Forelimb muscle (tissue), 1 donor: ENCODE data around the gene SPTB. TPM values are rescaled to one million over a fixed set of nuclear protein-coding genes. Genes with fewer than 3 reads are reported as not detected.
"Not testable (repeated sequence)": the region's sequence is repeated elsewhere in the genome, so short reads cannot be mapped to it uniquely, and the experiment has no call there.

Experiments
- DNase-seq: peaks from one replicate; pipeline ENCODE4 v3.0.0-alpha.2; 2013; ENCODE audit warnings: low read depth
- polyA plus RNA-seq: library from polyadenylated mRNA; unstranded; fragments of 120-200 nt; gene quantifications from one replicate; pipeline ENCODE4 v1.2.1, GENCODE V29; 2013; ENCODE audit not compliant: insufficient read length

SPTB gene
- 178 TPM for polyA plus RNA-seq

- DNase-seq = no peak
Observed at GRCh38 chr14:64879635-64880220, at the start of gene SPTB. TSS of gene SPTB (minus strand) at chr14:64879907. CDS start at chr14:64823094, 56,813 bp downstream.

DNA sequence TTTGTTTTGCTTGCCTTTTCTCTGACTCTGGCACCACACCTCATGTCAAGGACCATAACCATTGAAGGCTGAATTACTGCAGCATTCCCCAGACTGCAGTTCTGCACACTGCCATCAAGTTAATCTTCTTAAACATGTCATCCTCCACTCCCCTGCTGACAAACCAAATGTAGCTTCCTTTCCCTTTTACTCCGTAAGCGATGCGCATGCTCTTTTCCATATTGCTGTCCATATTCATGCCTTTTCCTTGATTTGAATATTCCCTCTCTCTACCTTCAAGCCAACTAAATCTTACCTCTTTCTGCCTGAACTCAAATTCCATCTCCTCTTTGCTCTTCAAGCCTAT is 49.3 kb upstream of the SPTB start:
- DNase-seq = no peak

DNA sequence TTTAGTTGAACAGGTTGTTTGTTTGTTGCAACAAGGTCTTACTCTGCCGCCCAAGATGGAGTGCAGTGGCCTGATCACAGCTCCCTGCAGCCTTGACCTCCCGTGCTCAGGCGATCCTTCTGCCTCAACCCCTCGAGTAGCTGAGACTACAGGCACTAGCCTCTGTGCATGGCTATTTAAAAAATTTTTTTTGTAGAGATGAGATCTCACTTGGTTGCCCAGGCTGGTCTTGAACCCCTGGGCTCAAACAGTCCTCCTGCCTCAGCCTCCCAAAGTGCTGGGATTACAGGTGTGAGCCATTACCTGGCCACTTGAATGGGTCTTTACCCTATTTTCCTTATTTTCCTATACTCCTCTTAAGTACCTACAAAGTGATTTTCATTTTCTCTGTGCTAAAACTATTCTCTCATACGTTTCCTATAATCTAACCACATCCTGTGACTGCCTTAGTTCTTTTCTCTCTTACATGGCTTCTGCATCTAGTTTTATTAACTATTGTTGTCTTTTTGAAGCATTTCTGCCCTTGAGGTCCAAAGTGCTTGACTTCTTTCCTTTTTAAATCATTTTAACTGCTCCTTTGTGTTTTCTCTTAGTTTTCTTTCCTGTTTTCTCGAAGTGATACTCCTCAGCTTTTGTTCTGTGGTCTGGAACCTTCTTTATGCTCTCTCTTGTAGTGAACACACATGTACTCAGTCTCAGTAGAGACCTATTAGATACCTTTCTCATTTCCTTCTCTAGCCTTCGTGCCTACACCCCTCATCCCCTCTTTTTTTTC is 48.7 kb upstream of the SPTB start:
- DNase-seq = no peak

GRCh38 chr14:64927031-64927430 is 47.3 kb upstream of the SPTB start:
- DNase-seq = no peak

DNA sequence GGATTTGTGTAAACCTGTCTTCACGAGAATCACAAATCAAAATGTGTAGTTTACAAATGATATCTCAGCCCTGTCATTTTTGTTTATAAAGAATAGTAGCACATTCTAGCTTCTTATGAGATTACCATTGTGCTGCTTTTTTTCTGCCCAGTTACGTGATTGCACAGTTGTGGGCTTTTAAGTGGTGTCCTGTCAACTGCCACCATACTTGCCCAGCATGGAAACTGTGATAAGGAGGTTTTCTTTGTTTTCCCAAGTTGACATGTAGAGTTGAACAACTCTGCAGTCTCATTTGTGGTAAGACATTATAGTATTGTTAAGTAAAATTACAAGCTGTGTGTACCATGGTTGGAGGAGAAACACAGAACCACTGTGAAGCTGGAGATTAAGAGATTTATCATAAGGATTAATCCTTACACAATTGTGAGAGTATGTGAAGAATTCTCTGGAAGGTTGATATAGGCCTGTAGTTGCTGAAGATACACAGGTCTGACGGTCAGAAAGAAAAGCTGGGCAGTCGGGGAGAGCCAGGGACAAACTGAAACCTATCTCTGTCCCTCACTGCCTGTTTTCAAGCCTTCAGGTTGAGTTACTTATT is 46.8 kb upstream of the SPTB start:
- DNase-seq = no peak

- DNase-seq = no peak
Observed at GRCh38 chr14:64923015-64923414, 43.3 kb upstream of the SPTB start.

DNA sequence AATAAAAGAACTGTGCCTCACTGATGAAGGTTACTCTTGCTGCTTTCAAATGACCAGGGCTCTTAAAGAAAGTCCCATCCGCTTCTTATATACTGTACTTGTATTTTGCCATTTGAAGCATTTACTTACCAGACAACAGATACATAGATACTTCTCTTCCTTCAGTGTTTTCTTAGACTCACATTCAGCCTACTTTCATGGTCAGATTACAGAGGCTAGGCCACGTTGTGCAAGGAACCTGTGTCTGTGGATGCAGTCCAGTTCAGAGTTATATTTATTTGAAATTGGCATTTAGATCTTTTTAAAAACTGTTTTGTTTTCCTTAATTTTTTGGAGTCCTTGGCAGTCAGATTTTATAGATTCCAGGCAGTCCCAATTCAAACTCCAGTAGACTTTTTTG is 40.8 kb upstream of the SPTB start:
- no peak for DNase-seq

DNA sequence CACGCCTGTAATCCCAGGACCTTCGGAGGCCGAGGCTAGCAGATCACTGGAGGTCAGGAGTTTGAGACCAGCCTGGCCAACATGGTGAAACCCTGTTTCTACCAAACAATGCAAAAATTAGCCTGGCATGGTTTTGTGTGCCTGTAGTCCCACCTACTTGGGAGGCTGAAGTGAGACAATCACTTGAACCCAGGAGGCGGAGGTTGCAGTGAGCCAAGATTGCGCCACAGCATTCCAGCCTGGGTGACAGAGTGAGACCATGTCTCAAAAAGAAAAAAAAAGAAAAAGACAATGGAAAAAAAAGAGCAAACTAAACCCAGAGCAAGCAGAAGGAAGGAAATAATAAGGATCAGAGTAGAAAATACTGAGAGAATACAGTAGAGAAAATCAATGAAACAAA is 39.9 kb upstream of the SPTB start:
- no peak for DNase-seq

- no peak for DNase-seq
Observed at GRCh38 chr14:64919215-64919614, 39.5 kb upstream of the SPTB start.

- DNase-seq = no peak
Observed at GRCh38 chr14:64918216-64918615, 38.5 kb upstream of the SPTB start.

DNA sequence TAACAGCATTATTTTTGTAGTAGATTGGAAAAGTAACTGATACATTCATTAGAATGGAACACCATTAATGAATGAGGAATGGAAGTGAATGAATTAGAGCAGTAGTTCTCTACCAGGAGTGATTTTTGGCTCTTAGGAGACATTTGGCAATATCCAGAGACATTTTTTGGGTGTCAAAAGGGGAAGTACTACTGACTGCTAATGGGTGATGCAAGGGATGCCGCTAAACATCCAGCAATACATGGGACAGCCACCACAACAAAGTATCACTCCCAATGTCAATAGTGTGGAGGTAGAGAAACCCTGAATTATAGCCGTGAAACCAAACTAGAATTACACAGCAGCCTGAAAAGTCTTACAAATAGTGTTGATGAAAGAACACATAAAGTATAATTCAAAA is 36.1 kb upstream of the SPTB start:
- DNase-seq = no peak

GRCh38 chr14:64915029-64915424 is 35.3 kb upstream of the SPTB start:
- DNase-seq = no peak

- DNase-seq = peak; percentile 91
Observed at GRCh38 chr14:64914237-64915028, 34.7 kb upstream of the SPTB start, which contains the start of gene CHURC1. TSS of gene CHURC1 (plus strand) at chr14:64914455. CDS start at chr14:64914496, 41 bp downstream.

DNA sequence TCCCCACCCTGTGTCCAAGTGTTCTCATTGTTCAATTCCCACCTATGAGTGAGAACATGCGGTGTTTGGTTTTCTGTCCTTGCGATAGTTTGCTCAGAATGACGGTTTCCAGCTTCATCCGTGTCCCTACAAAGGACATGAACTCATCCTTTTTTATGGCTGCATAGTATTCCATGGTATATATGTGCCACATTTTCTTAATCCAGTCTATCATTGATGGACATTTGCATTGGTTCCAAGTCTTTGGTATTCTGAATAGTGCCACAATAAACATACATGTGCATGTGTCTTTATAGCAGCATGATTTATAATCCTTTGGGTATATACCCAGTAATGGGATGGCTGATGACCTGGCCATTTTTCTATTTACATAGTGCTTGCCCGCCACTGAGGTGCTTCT is 33.8 kb upstream of the SPTB start:
- not testable (repeated sequence) for DNase-seq

DNA sequence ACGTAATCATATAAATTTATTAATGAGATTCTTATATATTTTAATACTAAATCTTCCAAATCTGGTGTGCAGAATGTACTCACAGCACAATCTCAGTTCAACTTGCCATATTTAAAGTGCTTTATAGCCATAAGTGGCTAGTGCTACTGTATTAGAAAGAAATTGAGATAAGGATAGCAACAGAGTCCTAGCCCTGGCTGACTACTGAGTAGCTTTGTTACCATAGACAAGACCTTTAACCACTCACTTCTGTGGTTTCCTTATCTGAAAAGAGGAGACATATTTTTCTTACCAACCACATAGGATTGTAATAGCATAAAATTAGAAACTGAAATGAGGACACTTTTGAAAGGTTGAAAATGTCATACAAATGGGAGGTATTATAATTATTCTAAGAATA is 32.6 kb upstream of the SPTB start:
- DNase-seq = no peak

- DNase-seq = no peak
Observed at GRCh38 chr14:64910847-64911495, 31.3 kb upstream of the SPTB start.

GRCh38 chr14:64906022-64906421 is 26.3 kb upstream of the SPTB start:
- no peak for DNase-seq

DNA sequence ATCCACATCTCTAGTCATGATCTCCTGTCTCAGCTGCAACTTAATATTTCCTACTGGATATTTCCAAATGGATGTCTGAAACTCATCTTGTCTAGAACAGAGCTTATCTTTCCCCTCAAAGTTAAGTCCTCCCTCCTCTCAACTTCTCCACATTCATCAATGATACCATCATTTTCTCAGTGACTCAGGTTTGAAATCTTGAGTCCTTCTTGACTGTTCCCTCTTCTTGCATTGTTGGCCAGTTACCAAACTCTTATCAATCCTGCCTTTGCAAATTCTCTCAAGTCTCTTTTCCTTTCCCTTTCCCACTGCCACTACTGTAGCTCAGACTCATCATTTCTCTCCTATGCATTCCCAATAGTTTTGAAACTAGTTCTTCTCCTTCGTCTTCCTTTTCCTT is 20.3 kb upstream of the SPTB start:
- no peak for DNase-seq

DNA sequence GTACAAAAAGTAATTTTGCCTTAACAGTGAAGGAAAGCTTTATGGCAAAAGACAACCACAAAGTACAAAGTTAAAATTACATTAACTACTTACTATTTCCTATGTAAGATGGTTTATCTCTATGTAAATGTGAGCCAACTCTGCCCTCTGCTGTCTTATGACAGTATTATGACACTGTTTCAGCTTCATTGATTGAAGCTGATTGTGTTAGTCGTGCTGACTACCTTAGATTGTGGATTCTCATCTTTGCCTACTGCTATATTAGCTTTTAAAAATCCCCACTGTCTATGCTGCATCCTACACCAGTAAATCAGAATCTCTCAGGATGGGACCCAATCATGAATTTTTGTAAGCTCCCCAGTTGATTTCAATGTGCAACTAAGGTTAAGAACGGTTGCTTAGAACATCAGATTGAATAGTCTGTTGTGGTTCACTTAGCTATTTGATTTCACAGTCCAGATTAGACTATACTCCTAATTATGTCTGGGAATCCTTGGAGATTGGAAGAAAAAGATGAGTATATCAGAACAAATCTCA is 12.2 kb upstream of the SPTB start:
- no peak for DNase-seq

DNA sequence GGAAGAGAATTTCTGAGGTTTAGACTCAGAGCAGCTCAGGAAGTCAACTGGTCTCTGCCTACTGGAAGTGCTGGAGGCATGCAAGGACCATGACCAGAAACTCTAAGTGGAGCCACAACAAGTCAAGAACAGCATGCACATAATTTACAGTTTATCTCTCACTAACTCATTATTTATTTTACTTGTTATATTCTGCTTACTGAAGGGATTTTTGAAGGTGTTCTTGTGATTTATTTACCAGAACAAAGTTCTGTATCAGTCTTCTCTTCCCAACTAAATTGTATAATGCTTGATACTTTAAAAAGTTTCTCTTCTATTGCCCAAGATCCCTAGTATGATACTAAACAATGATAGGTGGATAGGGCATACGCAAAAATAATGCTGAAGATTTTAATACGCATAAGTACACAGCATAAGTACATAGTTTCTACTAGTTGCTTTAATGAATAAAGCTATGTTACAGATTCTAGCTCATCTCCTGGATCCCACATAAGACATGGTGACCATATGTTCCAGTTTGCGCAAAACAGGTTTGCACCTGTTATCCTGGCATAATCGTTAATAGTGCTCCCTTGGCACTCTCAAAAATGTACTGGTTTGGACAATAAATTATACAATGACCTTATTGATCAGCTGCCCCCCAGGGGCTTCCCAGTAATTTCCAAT is 11.6 kb upstream of the SPTB start:
- no peak for DNase-seq

DNA sequence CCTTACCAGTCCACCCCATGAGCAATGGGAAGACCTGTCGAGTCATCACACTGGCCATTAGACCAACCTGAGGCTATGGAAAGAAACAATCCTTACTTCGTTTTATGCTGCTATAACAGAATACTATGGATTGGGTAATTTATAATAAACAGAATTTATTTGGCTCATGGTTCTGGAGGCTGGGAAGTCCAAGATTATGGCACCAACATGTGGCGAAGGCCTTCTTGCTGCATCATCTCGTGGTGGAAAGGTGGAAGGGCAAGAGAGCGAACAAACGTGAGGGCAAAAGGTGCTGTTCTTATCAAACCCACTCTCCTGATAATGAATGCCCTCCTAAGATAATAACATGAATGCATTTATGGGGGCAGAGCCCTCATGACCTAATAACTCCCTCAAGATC is 9.6 kb upstream of the SPTB start:
- DNase-seq = no peak
